HEK293 (cell line): ENCODE data around the gene GLRX.

Experiments used
- CTCF ChIA-PET: fragments of 350-600 bp; formaldehyde crosslinking; extraction: SDS; loops from one replicate; lab custom pipeline; 2021; ENCODE audit warnings: antibody characterized with exemption; lab: Yijun Ruan, JAX
- POLR2A ChIA-PET: fragments of 300-600 bp; formaldehyde crosslinking; extraction: SDS; loops from one replicate; lab custom pipeline; 2020; ENCODE audit warnings: antibody characterized with exemption, inconsistent platforms; lab: Yijun Ruan, JAX
- H3K27ac ChIP-seq: fragments of 200-500 bp; sonication (Bioruptor generic); 2 replicates; pipeline ENCODE4 v1.5.1; 2014; ENCODE audit warnings: low read depth, low read length, control low read depth, inconsistent platforms; ENCODE audit errors: extremely low read depth
- H3K36me3 ChIP-seq, 2 experiments: fragments of 200-500 bp in 1 of 2; sonication (Bioruptor generic) in 1 of 2; 1 replicate in 1 of 2; 2 replicates in 1 of 2; pipeline ENCODE4 v1.5.1; 2014 to 2017; ENCODE audit warnings: inconsistent platforms in 2 of 2, low read length in 2 of 2; ENCODE audit not compliant: control insufficient read depth in 2 of 2, insufficient read depth in 1 of 2
- H3K4me1 ChIP-seq: fragments of 200-500 bp; sonication (Bioruptor generic); 2 replicates; pipeline ENCODE4 v1.5.1; 2014; ENCODE audit warnings: mild to moderate bottlenecking, low read length, inconsistent platforms; ENCODE audit not compliant: control insufficient read depth, insufficient read depth
- H3K4me3 ChIP-seq: 2 replicates; pipeline ENCODE4 v1.5.1; 2011; ENCODE audit warnings: low read depth, mild to moderate bottlenecking, control low read depth, low read length, moderate library complexity
- H3K9me3 ChIP-seq: fragments of 200-500 bp; sonication (Bioruptor generic); 2 replicates; pipeline ENCODE4 v1.5.1; 2014; ENCODE audit warnings: low read depth, low read length, inconsistent platforms; ENCODE audit not compliant: control insufficient read depth, insufficient read depth
- EGR2 ChIP-seq: fragments of 450-650 bp; formaldehyde crosslinking; IDR thresholded peaks from 2 replicates; pipeline ENCODE4 v1.5.1; 2016; ENCODE audit warnings: low read depth, missing biosample characterization, missing genetic modification characterization
- GLIS2 ChIP-seq: fragments of 450-650 bp; formaldehyde crosslinking; IDR thresholded peaks from 2 replicates; pipeline ENCODE4 v1.5.1; 2016; ENCODE audit warnings: missing biosample characterization, missing genetic modification characterization
- HOXC10 ChIP-seq: sonication (generic); formaldehyde crosslinking; IDR thresholded peaks from 2 replicates; pipeline ENCODE4 v1.8.1; 2023; ENCODE audit warnings: mild to moderate bottlenecking, missing genetic modification reagents
- PBX3 ChIP-seq: sonication (generic); formaldehyde crosslinking; IDR thresholded peaks from 2 replicates; pipeline ENCODE4 v1.8.1; 2022; ENCODE audit warnings: mild to moderate bottlenecking, moderate library complexity, missing genetic modification reagents
- ZBTB17 ChIP-seq: fragments of 450-650 bp; formaldehyde crosslinking; IDR thresholded peaks from 2 replicates; pipeline ENCODE4 v1.5.1; 2016; ENCODE audit warnings: missing biosample characterization, missing genetic modification characterization
- ZBTB20 ChIP-seq: fragments of 450-650 bp; formaldehyde crosslinking; IDR thresholded peaks from 2 replicates; pipeline ENCODE4 v1.5.1; 2016; ENCODE audit warnings: missing biosample characterization, missing genetic modification characterization
- ZNF121 ChIP-seq: fragments of 450-650 bp; formaldehyde crosslinking; IDR thresholded peaks from 2 replicates; pipeline ENCODE4 v1.5.1; 2016; ENCODE audit warnings: missing biosample characterization, missing genetic modification characterization
- ZNF19 ChIP-seq: fragments of 450-650 bp; formaldehyde crosslinking; IDR thresholded peaks from 2 replicates; pipeline ENCODE4; 2016; ENCODE audit warnings: missing biosample characterization, missing genetic modification characterization, low read depth
- ZNF223 ChIP-seq: fragments of 450-650 bp; formaldehyde crosslinking; IDR thresholded peaks from 2 replicates; pipeline ENCODE4 v1.5.1; 2016; ENCODE audit warnings: missing biosample characterization, missing genetic modification characterization
- ZNF266 ChIP-seq: fragments of 450-650 bp; formaldehyde crosslinking; IDR thresholded peaks from 2 replicates; pipeline ENCODE4 v1.5.1; 2016; ENCODE audit warnings: missing biosample characterization, missing genetic modification characterization, low read depth
- ZNF324 ChIP-seq: fragments of 450-650 bp; formaldehyde crosslinking; IDR thresholded peaks from 2 replicates; pipeline ENCODE4 v1.5.1; 2016; ENCODE audit warnings: missing biosample characterization, missing genetic modification characterization
- ZNF341 ChIP-seq: fragments of 450-650 bp; formaldehyde crosslinking; IDR thresholded peaks from 2 replicates; pipeline ENCODE4; 2016; ENCODE audit warnings: low read depth, missing biosample characterization, missing genetic modification characterization
- ZNF394 ChIP-seq: fragments of 450-650 bp; formaldehyde crosslinking; IDR thresholded peaks from 2 replicates; pipeline ENCODE4 v1.5.1; 2016; ENCODE audit warnings: missing biosample characterization, missing genetic modification characterization, mild to moderate bottlenecking, moderate library complexity, borderline replicate concordance
- ZNF610 ChIP-seq: fragments of 450-650 bp; formaldehyde crosslinking; IDR thresholded peaks from 2 replicates; pipeline ENCODE4 v1.5.1; 2016; ENCODE audit warnings: missing biosample characterization, missing genetic modification characterization, borderline replicate concordance
- ZNF629 ChIP-seq: fragments of 450-650 bp; formaldehyde crosslinking; IDR thresholded peaks from 2 replicates; pipeline ENCODE4 v1.5.1; 2017; ENCODE audit warnings: missing biosample characterization, missing genetic modification characterization
- ZNF76 ChIP-seq: fragments of 450-650 bp; formaldehyde crosslinking; IDR thresholded peaks from 2 replicates; pipeline ENCODE4; 2016; ENCODE audit warnings: low read depth, missing biosample characterization, missing genetic modification characterization, borderline replicate concordance
- ZNF791 ChIP-seq: fragments of 450-650 bp; formaldehyde crosslinking; IDR thresholded peaks from 2 replicates; pipeline ENCODE4 v1.5.1; 2016; ENCODE audit warnings: missing biosample characterization, missing genetic modification characterization
- ZNF837 ChIP-seq: fragments of 450-650 bp; formaldehyde crosslinking; IDR thresholded peaks from 2 replicates; pipeline ENCODE4 v1.5.1; 2016; ENCODE audit warnings: missing biosample characterization, missing genetic modification characterization
- ZSCAN30 ChIP-seq: fragments of 450-650 bp; IDR thresholded peaks from 2 replicates; pipeline ENCODE4 v1.5.1; 2018; ENCODE audit warnings: missing biosample characterization, mild to moderate bottlenecking, missing genetic modification characterization, moderate library complexity
- TF ChIP-seq, protein P1 (sequence below): fragments of 450-650 bp; formaldehyde crosslinking; conservative IDR thresholded peaks from 2 replicates; pipeline ENCODE4 v1.5.1; 2016; ENCODE audit warnings: low read depth, missing biosample characterization, missing genetic modification characterization

The GLRX gene

DNA sequence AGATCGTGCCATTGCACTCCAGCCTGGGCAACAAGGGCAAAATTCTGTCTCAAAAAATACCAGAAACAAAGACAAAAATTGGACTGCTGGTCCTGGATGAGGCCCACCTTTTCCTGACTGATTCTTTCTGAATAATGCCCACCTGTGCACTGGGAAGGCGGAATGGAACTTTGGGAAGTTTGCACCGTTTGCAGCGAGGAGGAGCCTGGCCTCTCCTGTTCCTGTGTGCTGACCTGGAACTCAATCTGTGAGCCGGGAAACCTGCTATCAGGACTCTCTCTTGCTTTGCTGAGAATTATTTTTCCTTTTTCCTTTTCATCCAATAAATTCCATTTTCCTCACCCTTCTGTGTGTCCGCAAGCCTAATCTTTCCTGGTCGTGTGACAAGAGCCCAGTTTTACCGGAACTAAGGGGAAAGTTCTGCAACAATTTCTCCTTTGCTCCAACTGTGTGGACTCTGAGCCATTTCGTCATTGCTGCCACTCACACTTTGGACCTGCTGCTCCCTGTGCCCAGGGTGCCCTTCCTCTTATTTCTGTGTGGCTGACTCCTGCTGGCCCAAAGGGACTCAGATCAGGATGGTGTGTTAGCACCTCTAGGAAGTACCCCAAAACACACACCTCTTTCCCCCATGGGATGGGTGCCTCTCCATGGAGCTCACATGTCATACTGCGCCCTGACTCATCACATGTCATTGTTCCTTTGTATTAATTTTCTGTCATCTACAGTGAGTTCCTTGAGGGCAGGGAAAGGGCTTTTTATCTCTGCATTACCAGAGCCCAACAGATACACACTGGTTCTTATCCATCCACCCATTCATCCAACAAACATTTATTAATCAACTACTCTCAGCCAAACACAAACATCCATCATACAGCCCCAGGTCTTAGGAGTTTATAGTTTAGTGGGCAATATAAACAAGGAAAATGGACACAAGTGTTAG lies 4.7 kb upstream of the GLRX start:
- CTCF ChIA-PET: interaction anchor here (1.1 to 1.2 kb wide), 2 partner anchors 46 to 182 kb away, joined by 5 to 7 read pairs; no protein-coding TSS in a partner anchor
- Histone ChIP-seq H3K4me1 (peaks cover 14% of the 10 kb centered on the region), H3K27ac (no peak overlapping the region), H3K36me3 (no peaks in the 10 kb centered on the region), H3K9me3 (no peaks in the 10 kb centered on the region), H3K4me3 (no peak overlapping the region)
- POLR2A ChIA-PET: no interaction called here
- TF ChIP-seq ZNF223 (tag by site-specific recombination): no peak
- no peak for TF ChIP-seq ZNF610

- H3K4me1 ChIP-seq: peaks cover 17% of the 10 kb centered on the region
- ChIA-PET POLR2A (no interaction called here), CTCF (interaction anchor here (0.7 to 1.3 kb wide), 2 partner anchors 25 to 44 kb away, joined by 6 to 8 read pairs; no protein-coding TSS in a partner anchor)
- H3K27ac ChIP-seq: no peak overlapping the region
- no peak overlapping the region for H3K4me3 ChIP-seq
- H3K36me3 ChIP-seq: no peaks in the 10 kb centered on the region
- 0 out of 2 replicates have a peak, but pooled peaks have one; percentile 25 for TF ChIP-seq EGR2 (tag by site-specific recombination)
- TF ChIP-seq ZNF266 (tag by site-specific recombination): no peak
- TF ChIP-seq, all 188 proteins: peak for 1
- no peaks in the 10 kb centered on the region for H3K9me3 ChIP-seq
Observed at GRCh38 chr5:95825495-95825894, 3.0 kb upstream of the GLRX start.

- H3K4me3 ChIP-seq: no peak overlapping the region
- no peaks in the 10 kb centered on the region for H3K36me3 ChIP-seq
- ChIA-PET CTCF (interaction anchor here (0.7 to 1.5 kb wide), 5 partner anchors 10 to 43 kb away, joined by 3 to 8 read pairs (median 5); no protein-coding TSS in a partner anchor), POLR2A (interaction anchor here (1.2 kb wide), 1 partner anchor 114 kb away, joined by 3 read pairs; no protein-coding TSS in a partner anchor)
- H3K4me1 ChIP-seq: peaks cover 17% of the 10 kb centered on the region
- H3K27ac ChIP-seq: no peak overlapping the region
- TF ChIP-seq PBX3 (CRISPR knock-in tag) (no peak), HOXC10 (no peak)
- H3K9me3 ChIP-seq: no peaks in the 10 kb centered on the region
Observed at GRCh38 chr5:95824747-95825146, 2.2 kb upstream of the GLRX start.

DNA sequence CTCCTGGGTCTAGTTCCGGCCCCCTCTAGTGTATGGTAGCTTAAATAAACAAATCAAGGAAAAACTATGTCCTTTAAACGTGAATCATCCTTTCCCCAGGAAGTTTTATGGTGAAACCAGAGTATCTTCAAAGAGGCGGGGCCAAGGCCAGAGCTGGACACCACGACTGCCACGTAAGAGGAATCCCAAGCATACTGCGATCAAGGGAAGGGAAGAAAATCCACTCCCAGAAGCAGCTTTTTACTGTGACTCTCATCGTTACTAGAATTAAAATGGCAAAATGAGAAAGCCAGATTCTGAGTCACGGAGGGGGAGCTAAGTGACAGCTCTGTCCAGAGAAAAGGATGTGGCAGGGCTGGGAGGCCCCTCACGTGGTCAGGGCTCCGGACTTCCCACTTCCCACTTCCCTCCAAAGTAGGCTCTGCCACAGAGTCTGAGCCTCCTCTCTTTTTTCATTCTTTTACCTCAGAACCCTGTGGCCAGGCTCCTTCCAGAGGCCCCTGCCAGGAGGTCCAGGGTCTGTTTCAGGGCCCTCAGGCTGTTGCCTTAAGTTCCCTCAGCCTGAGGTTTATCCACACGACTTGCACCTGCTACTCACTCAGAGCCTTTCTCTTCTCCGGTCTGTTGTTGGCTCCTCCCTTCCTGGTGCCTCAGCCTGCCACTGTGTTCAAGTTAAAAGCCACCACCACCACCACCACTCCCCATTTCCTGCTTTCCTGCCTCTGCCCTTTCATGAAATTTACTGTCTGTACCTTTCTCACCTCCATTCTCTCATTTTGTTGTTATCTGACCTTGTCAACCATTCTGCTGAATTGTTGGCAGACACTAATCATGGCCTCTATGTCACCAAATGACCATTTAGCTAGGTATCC lies 1.4 kb upstream of the GLRX start:
- Histone ChIP-seq H3K4me3 (peak overlapping the region; percentile 3), H3K27ac (peak overlapping the region; percentile 45), H3K4me1 (peaks cover 17% of the 10 kb centered on the region), H3K36me3 (no peaks in the 10 kb centered on the region), H3K9me3 (no peaks in the 10 kb centered on the region)
- POLR2A ChIA-PET: interaction anchor here (1.1 to 3.7 kb wide), 6 partner anchors 11 to 178 kb away, joined by 3 to 31 read pairs (median 6); partner anchors contain the start of genes RFESD and RHOBTB3
- CTCF ChIA-PET: interaction anchor here (0.7 to 1.5 kb wide), 8 partner anchors 8 to 160 kb away, joined by 3 to 6 read pairs (median 4); no protein-coding TSS in a partner anchor
- TF ChIP-seq ZNF341 (peak; percentile 61), ZNF76 (tag by site-specific recombination) (peak; percentile 37; the same call in 1 of the 2 replicates), ZNF19 (no peak), ZBTB20 (peak; percentile 56; the same call in 1 of the 2 replicates), ZBTB17 (tag by site-specific recombination) (peak; percentile 77), ZNF791 (tag by site-specific recombination) (no peak), GLIS2 (peak; percentile 58), ZNF324 (tag by site-specific recombination) (0 out of 2 replicates have a peak, but pooled peaks have one; percentile 14), ZNF629 (tag by site-specific recombination) (peak; percentile 61; the same call in 1 of the 2 replicates), ZNF394 (tag by site-specific recombination) (peak; percentile 12; the same call in 1 of the 2 replicates), ZNF121 (tag by site-specific recombination) (no peak), ZNF837 (tag by site-specific recombination) (no peak), ZSCAN30 (tag by site-specific recombination) (peak; percentile 43; the same call in 1 of the 2 replicates)
- TF ChIP-seq, protein P1, sequence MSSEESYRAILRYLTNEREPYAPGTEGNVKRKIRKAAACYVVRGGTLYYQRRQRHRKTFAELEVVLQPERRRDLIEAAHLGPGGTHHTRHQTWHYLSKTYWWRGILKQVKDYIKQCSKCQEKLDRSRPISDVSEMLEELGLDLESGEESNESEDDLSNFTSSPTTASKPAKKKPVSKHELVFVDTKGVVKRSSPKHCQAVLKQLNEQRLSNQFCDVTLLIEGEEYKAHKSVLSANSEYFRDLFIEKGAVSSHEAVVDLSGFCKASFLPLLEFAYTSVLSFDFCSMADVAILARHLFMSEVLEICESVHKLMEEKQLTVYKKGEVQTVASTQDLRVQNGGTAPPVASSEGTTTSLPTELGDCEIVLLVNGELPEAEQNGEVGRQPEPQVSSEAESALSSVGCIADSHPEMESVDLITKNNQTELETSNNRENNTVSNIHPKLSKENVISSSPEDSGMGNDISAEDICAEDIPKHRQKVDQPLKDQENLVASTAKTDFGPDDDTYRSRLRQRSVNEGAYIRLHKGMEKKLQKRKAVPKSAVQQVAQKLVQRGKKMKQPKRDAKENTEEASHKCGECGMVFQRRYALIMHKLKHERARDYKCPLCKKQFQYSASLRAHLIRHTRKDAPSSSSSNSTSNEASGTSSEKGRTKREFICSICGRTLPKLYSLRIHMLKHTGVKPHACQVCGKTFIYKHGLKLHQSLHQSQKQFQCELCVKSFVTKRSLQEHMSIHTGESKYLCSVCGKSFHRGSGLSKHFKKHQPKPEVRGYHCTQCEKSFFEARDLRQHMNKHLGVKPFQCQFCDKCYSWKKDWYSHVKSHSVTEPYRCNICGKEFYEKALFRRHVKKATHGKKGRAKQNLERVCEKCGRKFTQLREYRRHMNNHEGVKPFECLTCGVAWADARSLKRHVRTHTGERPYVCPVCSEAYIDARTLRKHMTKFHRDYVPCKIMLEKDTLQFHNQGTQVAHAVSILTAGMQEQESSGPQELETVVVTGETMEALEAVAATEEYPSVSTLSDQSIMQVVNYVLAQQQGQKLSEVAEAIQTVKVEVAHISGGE (tag by site-specific recombination): 0 out of 2 replicates have a peak, but pooled peaks have one; percentile 17
